CD4-positive, alpha-beta T cell treated with Interleukin-17A for 1 hour (primary cell): Measurements from ENCODE around the gene TMC6.
"Not testable (repeated sequence)": the region's sequence is repeated elsewhere in the genome, so short reads cannot be mapped to it uniquely, and the experiment has no call there.

Source experiments
- DNase-seq: peaks from one replicate; pipeline ENCODE4 v3.0.0-alpha.2; 2020

The TMC6 gene, protein sequence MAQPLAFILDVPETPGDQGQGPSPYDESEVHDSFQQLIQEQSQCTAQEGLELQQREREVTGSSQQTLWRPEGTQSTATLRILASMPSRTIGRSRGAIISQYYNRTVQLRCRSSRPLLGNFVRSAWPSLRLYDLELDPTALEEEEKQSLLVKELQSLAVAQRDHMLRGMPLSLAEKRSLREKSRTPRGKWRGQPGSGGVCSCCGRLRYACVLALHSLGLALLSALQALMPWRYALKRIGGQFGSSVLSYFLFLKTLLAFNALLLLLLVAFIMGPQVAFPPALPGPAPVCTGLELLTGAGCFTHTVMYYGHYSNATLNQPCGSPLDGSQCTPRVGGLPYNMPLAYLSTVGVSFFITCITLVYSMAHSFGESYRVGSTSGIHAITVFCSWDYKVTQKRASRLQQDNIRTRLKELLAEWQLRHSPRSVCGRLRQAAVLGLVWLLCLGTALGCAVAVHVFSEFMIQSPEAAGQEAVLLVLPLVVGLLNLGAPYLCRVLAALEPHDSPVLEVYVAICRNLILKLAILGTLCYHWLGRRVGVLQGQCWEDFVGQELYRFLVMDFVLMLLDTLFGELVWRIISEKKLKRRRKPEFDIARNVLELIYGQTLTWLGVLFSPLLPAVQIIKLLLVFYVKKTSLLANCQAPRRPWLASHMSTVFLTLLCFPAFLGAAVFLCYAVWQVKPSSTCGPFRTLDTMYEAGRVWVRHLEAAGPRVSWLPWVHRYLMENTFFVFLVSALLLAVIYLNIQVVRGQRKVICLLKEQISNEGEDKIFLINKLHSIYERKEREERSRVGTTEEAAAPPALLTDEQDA

DNA sequence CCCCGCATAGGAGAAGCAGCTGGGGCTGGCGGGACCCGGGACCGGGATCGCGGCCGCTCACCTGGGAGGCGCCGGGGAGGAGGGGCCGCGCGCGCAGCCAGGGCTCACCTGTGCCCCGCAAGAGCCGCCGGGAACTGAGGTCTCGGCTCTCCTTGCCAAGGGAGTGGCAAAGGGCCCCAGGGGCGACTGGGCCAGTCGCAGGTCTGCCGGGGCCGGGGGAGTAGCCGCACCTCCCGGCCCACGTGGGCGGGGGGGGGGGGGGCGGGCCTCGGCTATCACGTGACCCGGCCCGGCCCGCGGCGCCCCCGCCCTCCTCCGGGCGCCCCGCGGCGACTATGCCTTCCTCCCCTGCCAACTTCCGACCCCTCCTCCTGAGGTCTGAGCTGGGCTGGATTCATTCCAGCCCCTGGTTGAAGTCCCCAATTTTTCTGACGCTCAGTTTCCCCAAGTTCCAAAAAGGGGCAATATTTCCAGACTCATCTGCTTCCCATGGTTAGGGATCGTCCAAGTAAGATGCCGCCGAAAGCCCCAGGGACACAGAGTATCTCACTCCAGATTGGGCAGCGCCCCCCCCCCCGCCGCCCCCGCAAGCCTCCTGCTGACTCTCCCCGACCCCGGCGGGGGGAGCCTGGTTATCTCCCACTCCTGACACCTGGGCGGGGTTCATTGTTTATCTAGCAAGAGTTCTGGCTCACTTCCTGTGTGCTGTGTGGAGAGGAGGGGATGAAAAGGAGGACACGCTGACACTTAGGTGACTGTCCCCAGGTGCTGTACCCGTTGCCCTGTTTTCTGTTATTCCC is at the start of gene TMC6:
TMC6 (minus strand) TSS at position 205 of the 800 bp plus-strand sequence. CDS start 1,923 bp downstream, outside the sequence.
- peak; percentile 82 for DNase-seq

- DNase-seq: peak; percentile 79
Observed at GRCh38 chr17:78176548-78177025, 48.0 kb upstream of the TMC6 start.

DNA sequence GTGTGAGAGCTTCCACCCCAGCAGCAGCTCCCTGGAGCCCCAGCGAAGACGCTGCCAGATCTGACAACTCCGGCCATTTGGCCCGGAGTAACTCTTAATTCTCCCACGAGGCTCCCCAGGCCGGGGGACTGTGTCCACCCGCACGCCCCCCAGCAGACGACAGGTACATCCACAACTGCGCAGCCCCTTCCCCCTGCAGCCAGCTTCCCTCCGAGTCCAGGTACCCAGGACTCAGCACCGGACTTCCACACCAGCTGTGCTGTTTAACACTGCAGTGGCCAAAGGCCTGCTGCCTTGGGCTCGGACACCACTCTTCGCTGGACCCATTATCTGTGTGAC is 47.1 kb upstream of the TMC6 start:
- no peak for DNase-seq

DNA sequence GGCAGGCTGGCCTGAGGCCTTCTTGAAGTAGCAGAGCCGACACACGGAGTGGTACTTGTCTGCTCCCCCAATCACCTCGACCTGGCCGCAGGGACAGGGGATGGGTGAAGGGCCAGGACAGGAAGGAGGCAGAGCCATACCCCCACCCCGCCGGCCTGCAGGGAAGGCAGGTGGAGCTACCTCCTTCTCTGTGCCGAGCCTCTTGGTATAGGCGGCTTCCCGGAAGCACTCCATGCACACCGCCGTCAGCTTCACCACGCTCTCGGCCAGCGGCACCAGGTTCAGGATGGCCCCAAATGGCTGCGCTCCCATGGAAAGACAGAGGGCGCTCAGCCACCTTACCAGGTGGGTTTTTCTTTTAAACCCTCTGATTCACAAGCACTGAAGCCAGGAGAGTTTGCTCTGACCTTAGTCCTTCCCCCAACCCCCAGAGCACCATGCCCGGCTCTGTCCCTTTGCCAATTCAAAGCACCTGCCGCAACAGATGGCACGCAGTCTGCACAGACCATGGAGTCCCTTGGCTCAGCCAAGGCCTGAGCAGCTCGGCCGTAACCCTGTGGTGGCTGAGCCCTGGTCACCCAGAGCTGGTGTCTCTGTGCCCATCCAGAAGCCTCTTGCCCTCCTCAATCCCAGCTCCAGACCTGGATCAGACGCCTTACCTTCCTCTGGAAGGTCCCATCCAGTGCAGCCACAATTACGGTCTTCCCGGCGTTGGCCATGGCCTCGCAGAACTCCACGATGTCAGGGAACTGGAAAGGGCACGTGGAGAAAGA is 46.5 kb upstream of the TMC6 start:
- DNase-seq: no peak

GRCh38 chr17:78174346-78174869 is 45.9 kb upstream of the TMC6 start:
- peak; percentile 11 for DNase-seq

GRCh38 chr17:78173097-78173715 is 44.7 kb upstream of the TMC6 start:
- DNase-seq: peak; percentile 57

DNA sequence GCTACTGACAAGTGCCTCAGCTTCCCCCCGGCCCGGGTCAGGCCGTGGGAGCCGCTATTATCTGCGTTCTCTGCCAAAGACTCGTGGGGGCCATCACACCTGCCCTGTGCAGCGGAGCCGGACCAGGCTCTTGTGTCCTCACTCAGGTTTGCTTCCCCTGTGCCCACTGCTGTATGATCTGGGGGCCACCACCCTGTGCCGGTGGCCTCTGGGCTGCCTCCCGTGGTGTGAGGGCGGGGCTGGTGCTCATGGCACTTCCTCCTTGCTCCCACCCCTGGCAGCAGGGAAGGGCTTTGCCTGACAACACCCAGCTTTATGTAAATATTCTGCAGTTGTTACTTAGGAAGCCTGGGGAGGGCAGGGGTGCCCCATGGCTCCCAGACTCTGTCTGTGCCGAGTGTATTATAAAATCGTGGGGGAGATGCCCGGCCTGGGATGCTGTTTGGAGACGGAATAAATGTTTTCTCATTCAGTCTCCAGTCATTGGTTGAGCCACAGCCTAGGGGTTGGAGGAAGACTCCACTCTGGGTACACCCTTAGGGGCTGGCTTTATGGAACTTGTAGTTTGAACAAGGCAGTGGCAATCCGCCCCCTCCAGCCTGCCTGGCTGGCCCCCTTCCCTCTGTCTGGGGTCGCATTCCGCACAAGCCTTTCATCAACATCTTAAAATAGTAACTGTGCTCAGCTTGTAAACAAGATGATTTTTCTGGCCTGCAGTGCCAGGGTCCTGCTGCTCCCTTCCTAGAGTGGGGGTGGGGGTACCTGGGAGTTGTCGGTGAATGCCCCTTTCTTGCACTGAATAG is 43.9 kb upstream of the TMC6 start:
- no peak for DNase-seq

DNA sequence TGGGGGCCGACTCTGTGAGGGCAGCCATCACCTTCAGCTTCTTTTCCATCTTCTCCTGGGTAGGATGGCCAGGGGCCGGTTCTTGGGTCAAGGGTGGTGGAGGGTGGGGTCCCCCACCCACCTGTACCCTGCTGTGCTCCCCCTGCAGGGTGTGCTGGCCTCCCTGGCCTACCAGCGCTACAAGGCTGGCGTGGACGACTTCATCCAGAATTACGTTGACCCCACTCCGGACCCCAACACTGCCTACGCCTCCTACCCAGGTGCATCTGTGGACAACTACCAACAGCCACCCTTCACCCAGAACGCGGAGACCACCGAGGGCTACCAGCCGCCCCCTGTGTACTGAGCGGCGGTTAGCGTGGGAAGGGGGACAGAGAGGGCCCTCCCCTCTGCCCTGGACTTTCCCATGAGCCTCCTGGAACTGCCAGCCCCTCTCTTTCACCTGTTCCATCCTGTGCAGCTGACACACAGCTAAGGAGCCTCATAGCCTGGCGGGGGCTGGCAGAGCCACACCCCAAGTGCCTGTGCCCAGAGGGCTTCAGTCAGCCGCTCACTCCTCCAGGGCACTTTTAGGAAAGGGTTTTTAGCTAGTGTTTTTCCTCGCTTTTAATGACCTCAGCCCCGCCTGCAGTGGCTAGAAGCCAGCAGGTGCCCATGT is 43.2 kb upstream of the TMC6 start:
- DNase-seq: not testable (repeated sequence)

GRCh38 chr17:78170692-78171590 is 42.4 kb upstream of the TMC6 start:
- DNase-seq: no peak

DNA sequence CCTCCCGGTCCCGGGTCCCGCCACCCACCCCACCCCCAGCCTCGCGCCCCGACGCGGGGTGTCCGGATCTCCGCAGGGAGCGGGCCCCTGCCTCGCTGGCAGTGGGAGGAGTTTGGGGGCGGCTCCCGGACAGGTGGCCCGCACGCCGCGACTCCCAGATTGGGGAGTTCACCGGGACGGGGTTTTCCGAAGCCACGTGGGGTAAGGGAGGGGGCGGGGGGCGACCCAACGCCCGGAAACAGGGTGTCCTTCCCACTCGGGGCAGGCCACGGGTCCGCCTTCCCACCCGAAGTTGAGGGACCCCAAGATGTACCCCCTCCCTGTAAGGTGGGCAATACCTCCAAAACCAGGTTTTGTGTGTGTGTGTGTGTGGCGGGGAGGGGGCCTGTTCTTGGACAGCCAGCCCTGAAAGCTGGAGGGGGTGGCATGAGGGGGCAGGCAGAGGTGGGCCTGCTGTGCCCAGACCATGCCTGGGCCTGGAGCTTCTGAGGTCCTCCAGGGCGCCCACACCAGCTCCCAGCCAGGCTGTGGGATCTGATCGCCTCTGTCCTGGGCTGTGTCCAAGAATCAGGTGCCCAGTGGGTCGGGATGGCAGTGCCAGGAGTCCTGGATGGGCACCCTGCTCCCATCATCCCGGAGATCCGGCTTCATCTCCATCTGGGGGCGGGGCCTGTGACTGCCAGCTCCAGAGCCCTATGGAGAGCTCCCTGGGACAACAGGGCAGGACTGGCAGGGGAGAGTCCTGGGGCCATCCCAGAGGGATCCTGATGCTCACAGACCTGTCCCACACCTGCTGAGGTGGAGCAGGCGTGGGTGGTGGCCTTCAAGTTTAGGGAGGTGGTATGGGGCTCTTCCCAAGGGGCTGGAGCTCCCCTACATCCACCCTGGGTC is 40.6 kb upstream of the TMC6 start:
- peak; percentile 79 for DNase-seq

DNA sequence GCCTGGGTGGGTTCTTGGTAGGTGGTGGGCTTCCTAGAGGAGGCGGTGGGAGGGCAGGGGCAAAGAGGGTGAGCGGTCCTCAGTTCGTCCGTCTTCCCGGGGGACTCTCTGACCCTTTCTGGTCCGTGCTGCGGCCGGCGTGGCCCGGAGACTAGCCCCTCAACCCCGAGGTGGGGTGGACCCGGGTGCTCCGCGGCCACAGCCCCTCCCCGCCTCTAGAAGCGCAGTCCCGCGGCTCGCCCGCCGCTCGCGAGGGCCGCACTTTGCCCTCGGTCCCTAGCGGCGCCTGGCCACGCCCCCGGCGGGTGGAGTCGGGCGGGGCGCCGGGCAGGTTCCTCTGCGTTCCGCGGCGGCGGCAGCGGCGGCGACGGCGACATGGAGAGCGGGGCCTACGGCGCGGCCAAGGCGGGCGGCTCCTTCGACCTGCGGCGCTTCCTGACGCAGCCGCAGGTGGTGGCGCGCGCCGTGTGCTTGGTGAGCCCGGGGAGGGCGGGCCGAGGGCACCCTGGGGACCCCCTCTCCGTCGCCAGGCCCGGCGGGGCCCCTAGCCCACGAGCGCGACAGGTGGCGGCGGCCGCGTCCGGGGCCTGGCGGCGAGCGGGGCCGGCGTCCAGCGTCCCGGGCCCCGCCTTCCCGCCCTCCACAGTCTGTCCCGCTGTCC is 39.8 kb upstream of the TMC6 start, which contains the start of gene SYNGR2:
SYNGR2 (plus strand) TSS at position 340 of the 661 bp plus-strand sequence; CDS start at position 376, 36 bp downstream.
- DNase-seq: peak; percentile 87

DNA sequence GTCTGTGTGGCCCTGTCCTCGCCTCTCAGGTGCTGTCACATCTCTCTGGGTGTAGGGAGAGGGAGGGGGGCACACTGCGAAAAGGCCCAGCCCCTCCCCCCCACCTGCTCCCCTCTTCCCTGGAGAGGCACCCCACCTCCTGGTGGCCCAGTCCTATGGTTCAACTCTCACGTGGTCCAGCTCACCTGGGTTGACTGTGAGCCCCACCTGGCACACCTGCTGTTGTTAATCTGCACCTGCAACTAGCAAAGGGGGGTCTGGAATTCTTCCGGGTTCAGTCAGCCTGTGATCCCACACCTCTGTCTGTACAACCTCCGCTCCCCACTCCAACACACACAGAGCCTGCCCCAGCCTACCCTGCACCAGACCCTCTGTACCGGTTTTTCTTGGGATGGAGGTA is 37.9 kb upstream of the TMC6 start:
- no peak for DNase-seq

- no peak for DNase-seq
Observed at GRCh38 chr17:78164748-78165607, 36.4 kb upstream of the TMC6 start.

GRCh38 chr17:78163881-78164747 is 35.6 kb upstream of the TMC6 start:
- no peak for DNase-seq

DNA sequence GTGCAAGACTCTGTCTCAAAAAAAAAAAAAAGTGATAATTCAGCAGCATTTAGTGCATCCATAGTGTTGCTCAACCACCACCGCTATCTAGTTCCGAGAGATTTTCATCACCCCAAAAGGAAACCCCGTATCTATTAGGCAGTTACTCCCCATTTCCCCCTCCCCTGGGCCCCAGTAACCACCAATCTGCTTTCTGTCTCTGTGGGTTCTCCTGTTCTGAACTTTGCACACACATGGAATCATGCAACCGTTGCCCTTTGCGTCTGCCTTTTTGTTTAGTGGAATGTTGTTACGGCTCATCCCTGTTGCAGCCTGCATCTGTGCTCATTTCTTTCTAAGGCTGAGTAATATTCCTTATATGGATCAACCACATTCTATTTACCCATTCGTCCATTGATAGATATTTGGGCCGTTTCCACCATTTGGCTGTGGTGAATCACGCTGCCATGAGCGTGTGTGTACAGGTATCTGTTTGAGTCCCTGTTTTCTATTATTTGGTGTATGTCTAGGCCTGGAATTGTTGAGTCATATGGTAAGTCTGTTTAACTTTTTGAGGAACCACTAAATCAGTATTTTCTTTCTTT is 31.1 kb upstream of the TMC6 start:
- no peak for DNase-seq
